ENCODE measurements around the gene RNU5B-1.
"Not testable (repeated sequence)": the region's sequence is repeated elsewhere in the genome, so short reads cannot be mapped to it uniquely, and the experiment has no call there.

The RNU5B-1 gene

DNA sequence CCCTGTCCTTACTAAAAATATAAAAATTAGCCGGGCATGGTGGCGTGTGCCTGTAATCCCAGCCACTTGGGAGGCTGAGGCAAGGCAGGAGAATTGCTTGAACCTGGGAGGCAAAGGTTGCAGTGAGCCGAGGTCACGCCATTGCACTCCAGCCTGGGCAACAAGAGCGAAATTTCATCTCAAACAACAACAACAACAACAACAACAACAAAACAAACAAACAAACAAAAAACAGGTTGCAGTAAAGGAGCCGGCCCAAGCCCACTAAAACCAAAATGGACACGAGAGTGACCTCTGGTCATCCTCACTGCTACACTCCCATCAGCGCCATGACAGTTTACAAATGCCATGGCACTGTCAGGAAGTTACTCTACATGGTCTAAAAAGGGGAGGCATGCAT, 43.3 kb downstream of the RNU5B-1 start:
- not testable (repeated sequence) for H3K4me1 ChIP-seq (ENCODE audit: insufficient read depth, low read length); H3K36me3 ChIP-seq (ENCODE audit: insufficient read depth, low read length); H3K4me3 ChIP-seq (ENCODE audit: low read length); H3K9ac ChIP-seq (ENCODE audit: low read depth, low read length); H3K27me3 ChIP-seq (ENCODE audit: insufficient read depth, low read length); H3K27ac ChIP-seq (ENCODE audit: low read depth, low read length)
- WGBS: 91% methylated on average over 8 of the region's 8 CpGs
- H3K9me3 ChIP-seq (ENCODE audit: insufficient read depth, low read depth, low read length): peaks cover 13% of the 10 kb centered on the region; the same call in 1 of the 2 replicates

DNA sequence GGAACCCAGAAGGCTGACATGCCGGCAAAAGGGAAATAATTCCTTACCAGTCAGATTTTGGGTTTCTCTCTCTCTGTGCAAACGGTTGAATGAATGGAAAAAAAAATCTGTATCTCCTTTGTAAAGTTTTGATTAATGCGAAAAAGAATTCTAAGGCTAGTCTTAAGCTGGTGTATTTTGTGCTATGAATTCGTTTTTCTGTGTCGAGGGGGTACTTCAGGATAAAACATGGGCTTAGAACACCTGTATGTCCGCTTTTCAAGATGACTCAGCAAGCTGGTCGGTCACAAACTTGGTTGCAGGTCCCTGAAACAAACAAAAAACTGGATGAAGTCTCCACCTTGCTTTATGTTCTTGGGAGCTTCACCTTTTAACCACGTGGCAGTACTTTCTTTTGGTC, 44.9 kb downstream of the RNU5B-1 start:
- Histone ChIP-seq H3K9me3 (ENCODE audit: insufficient read depth, low read depth, low read length) (peaks cover 15% of the 10 kb centered on the region; the same call in 1 of the 2 replicates), H3K27me3 (ENCODE audit: insufficient read depth, low read length) (peaks cover 7% of the 10 kb centered on the region), H3K27ac (ENCODE audit: low read depth, low read length) (no peak overlapping the region), H3K36me3 (ENCODE audit: insufficient read depth, low read length) (no peaks in the 10 kb centered on the region; the same call in 1 of the 2 replicates), H3K4me3 (ENCODE audit: low read length) (no peak overlapping the region), H3K4me1 (ENCODE audit: insufficient read depth, low read length) (peaks cover 2% of the 10 kb centered on the region; the same call in 1 of the 2 replicates), H3K9ac (ENCODE audit: low read depth, low read length) (no peak overlapping the region)
- WGBS: 83% methylated on average over 8 of the region's 8 CpGs

DNA sequence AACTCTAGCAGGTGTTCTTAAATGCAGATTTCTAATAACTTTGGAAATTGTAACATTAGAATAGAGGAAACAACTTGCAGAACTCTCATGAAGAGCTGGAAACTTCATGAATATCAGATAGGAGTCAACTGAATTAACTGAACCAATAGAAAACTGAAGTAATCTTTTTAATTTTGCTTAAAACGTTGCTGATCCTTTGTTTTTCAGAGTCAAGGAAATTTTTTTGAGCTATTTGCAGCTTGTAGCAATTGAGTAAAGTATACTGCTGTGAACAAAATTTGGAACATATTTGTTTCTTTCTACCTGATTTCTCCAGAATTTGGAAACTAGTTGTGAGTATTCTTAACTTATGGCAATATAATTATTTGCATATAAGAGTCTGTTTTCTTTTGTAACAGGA, 47.5 kb downstream of the RNU5B-1 start:
- peaks cover 11% of the 10 kb centered on the region; the same call in 1 of the 2 replicates for H3K4me1 ChIP-seq (ENCODE audit: insufficient read depth, low read length)
- peaks cover 27% of the 10 kb centered on the region for H3K27me3 ChIP-seq (ENCODE audit: insufficient read depth, low read length)
- not testable (repeated sequence) for H3K36me3 ChIP-seq (ENCODE audit: insufficient read depth, low read length); H3K4me3 ChIP-seq (ENCODE audit: low read length); H3K9ac ChIP-seq (ENCODE audit: low read depth, low read length); H3K27ac ChIP-seq (ENCODE audit: low read depth, low read length)
- peaks cover 15% of the 10 kb centered on the region; the same call in 1 of the 2 replicates for H3K9me3 ChIP-seq (ENCODE audit: insufficient read depth, low read depth, low read length)
- 82% methylated on average over 1 of the region's 1 CpG for WGBS
